Measurements from ENCODE around the gene AKAP12.

The AKAP12 gene

GRCh38 chr6:151233731-151234130, 6.0 kb upstream of the AKAP12 start:
- DNase-seq (ENCODE audit: low spot score), result no peak

GRCh38 chr6:151236668-151237401, 2.9 kb upstream of the AKAP12 start:
- no peak for DNase-seq (ENCODE audit: low spot score)

- DNase-seq (ENCODE audit: low spot score), result peak; percentile 14
Measured at GRCh38 chr6:151240036-151240685, 394 bp downstream of the AKAP12 start.

GRCh38 chr6:151240791-151241642, 1.2 kb downstream of the AKAP12 start:
- DNase-seq (ENCODE audit: low spot score), result no peak

GRCh38 chr6:151241853-151242252, 2.1 kb downstream of the AKAP12 start:
- DNase-seq (ENCODE audit: low spot score), result no peak

- no peak for DNase-seq (ENCODE audit: low spot score)
Measured at GRCh38 chr6:151242420-151242861, 2.7 kb downstream of the AKAP12 start.

GRCh38 chr6:151243481-151243880, 3.7 kb downstream of the AKAP12 start:
- no peak for DNase-seq (ENCODE audit: low spot score)

- DNase-seq (ENCODE audit: low spot score), result no peak
Measured at GRCh38 chr6:151247490-151247889, 7.7 kb downstream of the AKAP12 start.

- no peak for DNase-seq (ENCODE audit: low spot score)
Measured at GRCh38 chr6:151248295-151248694, 8.5 kb downstream of the AKAP12 start.

- DNase-seq (ENCODE audit: low spot score), result no peak
Measured at GRCh38 chr6:151252634-151253033, 12.9 kb downstream of the AKAP12 start.

- DNase-seq (ENCODE audit: low spot score), result no peak
Measured at GRCh38 chr6:151254451-151255081, 14.8 kb downstream of the AKAP12 start.

- DNase-seq (ENCODE audit: low spot score), result no peak
Measured at GRCh38 chr6:151255811-151256210, 16.0 kb downstream of the AKAP12 start.

GRCh38 chr6:151257985-151258445, 18.2 kb downstream of the AKAP12 start:
- no peak for DNase-seq (ENCODE audit: low spot score)

GRCh38 chr6:151260205-151260604, 20.4 kb downstream of the AKAP12 start:
- no peak for DNase-seq (ENCODE audit: low spot score)

- DNase-seq (ENCODE audit: low spot score), result no peak
Measured at GRCh38 chr6:151263035-151263434, 23.3 kb downstream of the AKAP12 start.

GRCh38 chr6:151263967-151264366, 24.2 kb downstream of the AKAP12 start:
- DNase-seq (ENCODE audit: low spot score), result no peak

GRCh38 chr6:151265282-151265681, 25.5 kb downstream of the AKAP12 start:
- no peak for DNase-seq (ENCODE audit: low spot score)

- DNase-seq (ENCODE audit: low spot score), result no peak
Measured at GRCh38 chr6:151269321-151269995, 29.7 kb downstream of the AKAP12 start.

- DNase-seq (ENCODE audit: low spot score), result no peak
Measured at GRCh38 chr6:151275121-151275520, 35.4 kb downstream of the AKAP12 start.

GRCh38 chr6:151275566-151275965, 35.8 kb downstream of the AKAP12 start:
- DNase-seq (ENCODE audit: low spot score), result no peak

- no peak for DNase-seq (ENCODE audit: low spot score)
Measured at GRCh38 chr6:151276112-151276740, 36.5 kb downstream of the AKAP12 start.
